GM21360 (cell line): Measurements from ENCODE around the gene CABCOCO1.

Experiments used
- ATAC-seq: cut with Tn5 transposase; IDR thresholded peaks from one replicate; pipeline ENCODE4 v1.9.1; 2021; ENCODE audit warnings: mild to moderate bottlenecking, moderate library complexity; ENCODE audit not compliant: unreplicated experiment

CABCOCO1 gene

GRCh38 chr10:61752111-61753011, 89.6 kb downstream of the CABCOCO1 start:
- ATAC-seq, result no peak

GRCh38 chr10:61753453-61753852, 90.7 kb downstream of the CABCOCO1 start:
- no peak for ATAC-seq

GRCh38 chr10:61754587-61755550, 92.1 kb downstream of the CABCOCO1 start:
- ATAC-seq, result no peak

- no peak for ATAC-seq
Measured at GRCh38 chr10:61757001-61757400, 94.3 kb downstream of the CABCOCO1 start.

- no peak for ATAC-seq
Measured at GRCh38 chr10:61757525-61758397, 95.0 kb downstream of the CABCOCO1 start.

- no peak for ATAC-seq
Measured at GRCh38 chr10:61758433-61758832, 95.7 kb downstream of the CABCOCO1 start.

- ATAC-seq, result no peak
Measured at GRCh38 chr10:61759751-61760150, 97.0 kb downstream of the CABCOCO1 start.

GRCh38 chr10:61760943-61761824, 98.5 kb downstream of the CABCOCO1 start:
- no peak for ATAC-seq

GRCh38 chr10:61761825-61762217, 99.1 kb downstream of the CABCOCO1 start:
- ATAC-seq, result no peak

- ATAC-seq, result no peak
Measured at GRCh38 chr10:61763778-61764177, 101.0 kb downstream of the CABCOCO1 start.

DNA sequence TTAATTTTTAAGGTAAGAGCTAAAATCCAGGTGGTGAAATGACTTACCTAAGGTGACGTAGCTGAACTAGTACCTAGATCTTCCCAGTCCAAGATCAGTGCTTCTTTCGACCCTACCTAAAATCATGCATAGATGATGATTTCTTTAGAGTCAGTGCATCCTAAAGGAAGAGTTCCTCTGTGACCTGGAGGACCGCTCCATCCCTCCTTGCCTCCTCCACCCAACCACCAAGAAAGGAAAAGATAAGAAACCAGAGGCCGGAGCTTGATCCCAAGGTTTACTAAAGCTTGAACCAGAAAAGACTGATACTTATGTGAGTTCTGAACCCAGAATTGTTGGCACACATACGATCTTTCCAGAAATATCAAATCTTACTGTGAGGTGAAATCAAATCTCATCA, 101.8 kb downstream of the CABCOCO1 start:
- no peak for ATAC-seq

- ATAC-seq, result no peak
Measured at GRCh38 chr10:61765176-61766087, 102.7 kb downstream of the CABCOCO1 start.

GRCh38 chr10:61766927-61767326, 104.2 kb downstream of the CABCOCO1 start:
- no peak for ATAC-seq

DNA sequence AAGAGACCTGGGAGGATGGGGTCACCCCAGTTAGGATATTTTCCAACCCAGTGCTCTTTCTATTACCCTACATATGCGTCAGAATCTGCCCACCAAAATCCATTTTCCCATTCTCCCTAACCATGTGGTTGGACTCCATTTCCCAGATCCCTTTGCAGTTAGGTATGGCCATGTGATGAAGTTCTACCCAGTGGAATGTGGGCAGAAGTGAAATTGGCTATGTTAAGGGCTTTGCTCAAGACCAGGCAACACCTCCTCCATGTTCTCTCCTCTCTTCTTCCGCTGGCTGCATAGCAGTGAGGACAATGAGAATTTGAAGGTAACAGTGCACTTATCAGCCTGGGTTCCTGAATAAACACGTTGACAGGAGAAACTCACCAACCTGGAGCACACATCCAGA, 111.3 kb downstream of the CABCOCO1 start:
- ATAC-seq, result no peak

DNA sequence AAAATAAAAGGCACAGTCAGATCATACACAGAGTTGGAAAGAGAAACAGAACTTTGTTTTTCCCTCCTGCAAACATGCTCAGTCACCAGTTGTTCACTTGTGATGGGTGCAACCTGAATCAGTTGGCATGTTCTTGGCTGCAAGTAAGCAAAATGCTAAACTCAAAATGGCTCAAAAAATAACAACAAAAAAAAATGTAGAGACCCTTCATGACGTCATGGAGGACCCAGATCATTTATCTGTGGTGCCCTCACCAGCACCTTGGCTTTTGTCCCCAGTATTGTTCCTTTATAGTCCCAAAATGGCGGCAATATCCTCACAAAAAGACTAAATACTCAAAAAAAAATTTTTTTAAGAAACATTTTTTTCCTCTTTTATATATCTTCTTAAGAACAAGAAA, 112.4 kb downstream of the CABCOCO1 start:
- ATAC-seq, result no peak

DNA sequence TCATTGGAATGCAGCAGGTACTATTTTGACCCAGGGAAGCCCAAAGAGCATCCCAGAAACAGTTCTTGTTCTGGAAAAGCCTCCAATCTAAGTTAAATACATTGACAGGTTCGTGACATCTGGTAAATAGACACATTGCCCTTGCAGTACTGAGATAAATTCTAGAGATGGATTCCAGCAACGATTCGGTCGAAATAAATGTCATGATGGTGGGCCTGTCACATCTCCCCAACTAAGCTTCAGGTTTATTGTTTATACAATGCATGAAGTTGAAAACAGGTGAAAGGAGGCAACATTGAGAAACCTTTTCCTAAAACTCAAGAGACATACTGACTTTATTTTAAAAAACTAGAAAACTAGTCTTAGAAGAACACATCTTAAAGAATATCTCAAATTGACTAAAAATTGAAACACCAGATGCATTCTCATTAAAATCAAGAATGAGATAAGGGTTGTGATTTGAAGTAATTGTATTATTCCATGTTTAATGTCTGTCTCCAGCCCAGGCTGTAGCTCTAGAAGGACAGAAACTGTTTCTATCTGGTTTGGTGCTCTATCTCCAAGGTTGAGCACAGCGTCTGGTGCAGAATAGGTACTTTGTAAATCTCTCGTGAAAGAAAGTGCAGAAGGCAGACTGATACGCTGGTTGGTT, 114.0 kb downstream of the CABCOCO1 start:
- ATAC-seq, result no peak

DNA sequence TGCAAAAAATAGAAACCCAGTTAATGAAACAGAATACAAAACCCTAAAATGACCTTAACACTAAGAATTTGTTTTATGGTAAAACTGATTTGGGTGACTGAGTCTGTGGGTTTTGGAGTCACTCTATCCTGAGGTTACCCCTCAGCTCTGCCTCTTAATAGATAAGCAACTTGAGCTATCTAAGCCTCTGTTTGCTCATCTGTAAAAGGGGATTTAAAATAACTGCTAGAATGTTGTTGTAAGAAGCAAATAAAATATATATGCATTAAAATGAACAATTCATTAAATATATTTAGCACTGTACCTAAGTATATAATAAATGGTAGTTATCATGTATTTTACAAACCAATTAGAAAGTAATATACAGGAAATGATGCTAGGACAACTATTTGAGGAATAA, 115.4 kb downstream of the CABCOCO1 start:
- ATAC-seq, result no peak

- no peak for ATAC-seq
Measured at GRCh38 chr10:61779276-61779675, 116.5 kb downstream of the CABCOCO1 start.
